ENCODE measurements around the gene SLC6A13. TPM values are rescaled to one million over a fixed set of nuclear protein-coding genes. Genes with fewer than 3 reads are reported as not detected.

Gene SLC6A13
- total and polyA plus RNA-seq, 10 of the 15 experiments (the other 5 are each of a cell fraction or from before 2014, with no cell fraction given) = 0.18 to 1.2 (median 0.20) TPM; not detected in 3

DNA sequence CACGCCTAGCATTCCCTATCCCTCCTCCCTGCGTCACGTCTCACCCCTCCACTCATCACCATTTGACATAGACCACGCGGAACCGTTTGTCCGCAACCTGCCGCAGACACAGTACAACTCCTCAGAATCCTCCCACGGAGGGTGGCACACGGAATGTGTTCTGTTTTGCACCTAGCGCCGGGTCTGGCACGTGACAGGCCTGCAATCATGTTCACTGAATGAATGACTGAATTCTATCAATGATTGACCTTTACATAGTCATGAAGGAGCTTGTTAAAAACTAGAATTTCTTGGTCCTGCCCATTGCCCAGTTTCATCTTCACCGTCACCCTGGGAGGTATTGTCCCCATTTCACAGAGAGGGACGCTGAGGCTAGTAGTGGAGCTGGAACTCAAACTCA, 53.4 kb downstream of the SLC6A13 start:
- Histone ChIP-seq H3K27me3 (replicated peaks in 1 of 2; ENCODE audit: control insufficient read depth in 2 of 2, insufficient read depth in 2 of 2, low read length in 1 of 2) (peaks cover 0 to 4% of the 10 kb centered on the region in 2 experiments; a peak in 2 of 4 replicates), H3K9ac (ENCODE audit: control insufficient read depth, insufficient read depth, low read length) (no peak overlapping the region), H3K9me3 (replicated peaks; ENCODE audit: control insufficient read depth, insufficient read depth, low read length) (no peaks in the 10 kb centered on the region), H4K20me1 (ENCODE audit: control insufficient read depth, insufficient read depth) (no peaks in the 10 kb centered on the region), H3K79me2 (ENCODE audit: control insufficient read depth, insufficient read depth, low read length) (no peaks in the 10 kb centered on the region), H3K4me2 (ENCODE audit: control insufficient read depth, insufficient read depth) (no peak overlapping the region), H3K4me1 (ENCODE audit: control insufficient read depth, insufficient read depth, low read length) (peaks cover 10% of the 10 kb centered on the region), H3K36me3 (ENCODE audit: control insufficient read depth in 2 of 2, insufficient read depth in 2 of 2, low read length in 1 of 2) (no peaks in the 10 kb centered on the region), H3K4me3 (no peak overlapping the region), H2AFZ (ENCODE audit: control insufficient read depth, low read depth, low read length) (no peak overlapping the region), H3K27ac (ENCODE audit: control insufficient read depth, insufficient read depth) (no peak overlapping the region)
- in situ Hi-C loops (cut with MboI) (no loop called here), intact Hi-C loops (cut with micrococcal nuclease; ENCODE audit: unreplicated experiment) (no loop called here)
- POLR2A ChIA-PET = no interaction called here
- SMC1A ChIA-PET (ENCODE audit: uncharacterized antibody, unreplicated experiment) = no interaction called here
- no TSS peak for BruUV-seq (replicated peaks)
- RAD21 ChIA-PET (ENCODE audit: unreplicated experiment) = no interaction called here
- CTCF ChIA-PET = no interaction called here
- FAIRE-seq (no peak), ATAC-seq (no peak), DNase-seq (ENCODE audit: low read depth, low spot score) (no peak)
- TF ChIP-seq HCFC1 (IDR thresholded peaks at IDR 0.05; ENCODE audit: low read length) (no peak), MEF2A (IDR thresholded peaks at IDR 0.05; ENCODE audit: insufficient read depth, low read depth, low read length) (no peak), NR2C2 (IDR thresholded peaks at IDR 0.05; ENCODE audit: borderline replicate concordance, control insufficient read depth, insufficient read length, low read depth) (no peak), MYB (IDR thresholded peaks at IDR 0.05; ENCODE audit: borderline replicate concordance, low read depth, low read length) (no peak), ZNF217 (IDR thresholded peaks at IDR 0.05) (no peak), ZNF622 (IDR thresholded peaks at IDR 0.05) (no peak), ZNF24 (IDR thresholded peaks at IDR 0.05) (no peak), ZNF274 (IDR thresholded peaks at IDR 0.05; ENCODE audit: insufficient read depth, insufficient read length) (no peak), EED (IDR thresholded peaks at IDR 0.05; ENCODE audit: low read depth) (no peak), NFXL1 (IDR thresholded peaks at IDR 0.05; ENCODE audit: borderline replicate concordance) (no peak), BMI1 (IDR thresholded peaks at IDR 0.05; ENCODE audit: borderline replicate concordance) (no peak), SP1 (IDR thresholded peaks at IDR 0.05; ENCODE audit: low read depth, low read length) (no peak), ZSCAN29 (IDR thresholded peaks at IDR 0.05) (no peak)
- TF ChIP-seq, protein P1, sequence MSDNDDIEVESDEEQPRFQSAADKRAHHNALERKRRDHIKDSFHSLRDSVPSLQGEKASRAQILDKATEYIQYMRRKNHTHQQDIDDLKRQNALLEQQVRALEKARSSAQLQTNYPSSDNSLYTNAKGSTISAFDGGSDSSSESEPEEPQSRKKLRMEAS (IDR thresholded peaks at IDR 0.05; ENCODE audit: low read depth, low read length) = no peak
- 57% methylated on average over 15 of the region's 15 CpGs for WGBS (ENCODE audit: insufficient coverage, insufficient replicate concordance, low lambda C conversion rate, missing lambda C conversion rate)
